WTC11 (cell line): ENCODE data around the gene ACAT2. TPM values are rescaled to one million over a fixed set of nuclear protein-coding genes. Genes with fewer than 3 reads are reported as not detected.

ENCODE experiments used
- ATAC-seq: fragments of 200-7000 bp; cut with Tn5 transposase; 2 replicates; pipeline ENCODE4 v1.10.0; 2021; ENCODE audit warnings: mild to moderate bottlenecking, moderate library complexity
- CTCF ChIA-PET: fragments of 300-600 bp; sonication (Branson Sonifier 250); formaldehyde crosslinking; loops from one replicate; lab custom pipeline; 2021; ENCODE audit warnings: antibody characterized with exemption; lab: Charles Lee
- POLR2A ChIA-PET: fragments of 350-600 bp; sonication (Branson Sonifier 250); formaldehyde crosslinking; loops from one replicate; lab custom pipeline; 2021; ENCODE audit warnings: antibody characterized with exemption; lab: Charles Lee
- DNase-seq: peaks from one replicate; pipeline ENCODE4 v3.0.0; 2021; ENCODE audit warnings: low spot score
- H3K27ac Mint-ChIP-seq: 2 replicates; pipeline ENCODE4 v1.8.0; 2021; ENCODE audit warnings: mixed read lengths
- H3K27me3 Mint-ChIP-seq: 2 replicates; pipeline ENCODE4 v1.8.0; 2021; ENCODE audit warnings: low read depth, mild to moderate bottlenecking, moderate library complexity, mixed read lengths
- H3K36me3 Mint-ChIP-seq: 2 replicates; pipeline ENCODE4 v1.8.0; 2021; ENCODE audit warnings: mixed read lengths
- H3K4me1 Mint-ChIP-seq: 2 replicates; pipeline ENCODE4 v1.8.0; 2022; ENCODE audit warnings: mixed read lengths
- H3K4me3 Mint-ChIP-seq: 2 replicates; pipeline ENCODE4 v1.8.0; 2021; ENCODE audit warnings: mild to moderate bottlenecking, moderate library complexity, mixed read lengths
- H3K9me3 Mint-ChIP-seq: 2 replicates; pipeline ENCODE4 v1.8.0; 2021; ENCODE audit warnings: mixed read lengths
- CREM ChIP-seq: sonication (generic); formaldehyde crosslinking; IDR thresholded peaks from 2 replicates; pipeline ENCODE4 v1.8.1; 2022; ENCODE audit warnings: mild to moderate bottlenecking, missing genetic modification reagents, moderate library complexity
- ESRRA ChIP-seq: sonication (generic); formaldehyde crosslinking; IDR thresholded peaks from 2 replicates; pipeline ENCODE4 v1.8.1; 2022; ENCODE audit warnings: mild to moderate bottlenecking, missing genetic modification reagents, borderline replicate concordance
- FOXJ3 ChIP-seq: sonication (generic); formaldehyde crosslinking; IDR thresholded peaks from 2 replicates; pipeline ENCODE4 v1.9.0; 2021; ENCODE audit warnings: missing genetic modification reagents, mild to moderate bottlenecking, borderline replicate concordance
- FOXK1 ChIP-seq: sonication (generic); formaldehyde crosslinking; IDR thresholded peaks from 2 replicates; pipeline ENCODE4 v1.8.0; 2022; ENCODE audit warnings: mild to moderate bottlenecking, moderate library complexity, missing genetic modification reagents
- GRHL2 ChIP-seq: fragments of 250-450 bp; sonication (Bioruptor Pico); IDR thresholded peaks from 2 replicates; pipeline ENCODE4 v1.8.0; 2022; ENCODE audit warnings: mild to moderate bottlenecking, moderate library complexity; ENCODE audit not compliant: insufficient replicate concordance, severe bottlenecking
- IRF2 ChIP-seq: sonication (generic); formaldehyde crosslinking; IDR thresholded peaks from 2 replicates; pipeline ENCODE4 v1.8.0; 2022; ENCODE audit warnings: low read depth, missing genetic modification reagents, borderline replicate concordance
- MXD4 ChIP-seq: fragments of 250-450 bp; sonication (Bioruptor Pico); IDR thresholded peaks from 2 replicates; pipeline ENCODE4 v1.8.0; 2021; ENCODE audit warnings: mild to moderate bottlenecking, moderate library complexity, borderline replicate concordance
- NR2C2 ChIP-seq: sonication (generic); formaldehyde crosslinking; IDR thresholded peaks from 2 replicates; pipeline ENCODE4 v1.8.0; 2022; ENCODE audit warnings: mild to moderate bottlenecking, missing genetic modification reagents
- RELA ChIP-seq: sonication (generic); formaldehyde crosslinking; IDR thresholded peaks from 2 replicates; pipeline ENCODE4 v1.8.1; 2022; ENCODE audit warnings: missing genetic modification reagents, mild to moderate bottlenecking, borderline replicate concordance
- TEAD1 ChIP-seq: sonication (generic); formaldehyde crosslinking; IDR thresholded peaks from 2 replicates; pipeline ENCODE4 v1.8.0; 2022; ENCODE audit warnings: mild to moderate bottlenecking, missing genetic modification reagents
- USF2 ChIP-seq: sonication (generic); formaldehyde crosslinking; IDR thresholded peaks from 2 replicates; pipeline ENCODE4 v1.8.1; 2023; ENCODE audit warnings: mild to moderate bottlenecking, missing genetic modification reagents, moderate library complexity
- ZNF121 ChIP-seq: sonication (generic); formaldehyde crosslinking; IDR thresholded peaks from 2 replicates; pipeline ENCODE4 v1.8.0; 2023; ENCODE audit warnings: missing genetic modification reagents
- ZNF138 ChIP-seq: sonication (generic); formaldehyde crosslinking; conservative IDR thresholded peaks from 2 replicates; pipeline ENCODE4 v1.8.1; 2022; ENCODE audit warnings: mild to moderate bottlenecking, moderate library complexity, missing genetic modification reagents
- ZNF416 ChIP-seq: fragments of 250-450 bp; sonication (Bioruptor Pico); IDR thresholded peaks from 2 replicates; pipeline ENCODE4 v1.9.0; 2021; ENCODE audit warnings: mild to moderate bottlenecking, inconsistent platforms
- ZNF423 ChIP-seq: fragments of 250-450 bp; sonication (Bioruptor Pico); IDR thresholded peaks from 2 replicates; pipeline ENCODE4 v2.1.2; 2022; ENCODE audit warnings: mild to moderate bottlenecking, moderate library complexity
- ZNF532 ChIP-seq: fragments of 250-450 bp; sonication (Bioruptor Pico); IDR thresholded peaks from 2 replicates; pipeline ENCODE4 v1.9.0; 2021; ENCODE audit warnings: mild to moderate bottlenecking, borderline replicate concordance
- total RNA-seq: library from RNA; stranded (reverse); gene quantifications from 3 replicates; pipeline ENCODE4 v1.2.3, GENCODE V29; 2021
- TF ChIP-seq, protein P1 (sequence below): sonication (generic); formaldehyde crosslinking; IDR thresholded peaks from 2 replicates; pipeline ENCODE4 v1.8.1; 2022; ENCODE audit warnings: low read depth, mild to moderate bottlenecking, moderate library complexity, missing genetic modification reagents, borderline replicate concordance
- TF ChIP-seq, protein P2 (sequence below): sonication (generic); formaldehyde crosslinking; IDR thresholded peaks from 2 replicates; pipeline ENCODE4 v1.8.1; 2022; ENCODE audit warnings: mild to moderate bottlenecking, moderate library complexity, missing genetic modification reagents
- TF ChIP-seq, protein P3 (sequence below): sonication (generic); formaldehyde crosslinking; IDR thresholded peaks from 2 replicates; pipeline ENCODE4 v1.8.0; 2023; ENCODE audit warnings: missing genetic modification reagents
- TF ChIP-seq, protein P4 (sequence below): sonication (generic); formaldehyde crosslinking; conservative IDR thresholded peaks from 2 replicates; pipeline ENCODE4 v1.8.1; 2023; ENCODE audit warnings: mild to moderate bottlenecking, low read depth, missing genetic modification reagents, moderate library complexity

Gene ACAT2
- total RNA-seq, 1 experiment from 2014 or later = 138 TPM

GRCh38 chr6:159769470-159769869, 7.6 kb downstream of the ACAT2 start (continued):
- TF ChIP-seq, protein P1, sequence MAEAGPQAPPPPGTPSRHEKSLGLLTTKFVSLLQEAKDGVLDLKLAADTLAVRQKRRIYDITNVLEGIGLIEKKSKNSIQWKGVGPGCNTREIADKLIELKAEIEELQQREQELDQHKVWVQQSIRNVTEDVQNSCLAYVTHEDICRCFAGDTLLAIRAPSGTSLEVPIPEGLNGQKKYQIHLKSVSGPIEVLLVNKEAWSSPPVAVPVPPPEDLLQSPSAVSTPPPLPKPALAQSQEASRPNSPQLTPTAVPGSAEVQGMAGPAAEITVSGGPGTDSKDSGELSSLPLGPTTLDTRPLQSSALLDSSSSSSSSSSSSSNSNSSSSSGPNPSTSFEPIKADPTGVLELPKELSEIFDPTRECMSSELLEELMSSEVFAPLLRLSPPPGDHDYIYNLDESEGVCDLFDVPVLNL (CRISPR knock-in tag) = no peak

DNA sequence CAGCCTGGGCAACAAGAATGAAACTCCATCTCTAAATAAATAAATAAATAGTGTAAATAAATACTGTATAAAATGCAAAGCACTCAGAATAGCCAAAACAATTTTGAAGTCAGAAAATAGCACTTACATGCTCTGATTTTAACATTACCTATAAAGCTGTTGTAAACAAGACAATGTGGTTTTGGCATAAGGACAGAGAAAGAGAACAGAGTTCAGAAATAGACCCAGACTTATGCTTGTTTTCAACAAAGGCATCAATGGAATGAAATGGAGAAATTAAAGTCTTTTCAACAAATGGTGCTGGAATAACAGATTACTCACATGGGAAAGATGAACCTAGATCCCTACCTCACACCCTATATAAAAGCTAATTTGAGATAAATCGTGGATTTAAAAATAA, 10.4 kb downstream of the ACAT2 start:
- POLR2A ChIA-PET = no interaction called here
- Mint-ChIP-seq H3K27me3 (no peaks in the 10 kb centered on the region), H3K4me3 (no peak overlapping the region), H3K4me1 (no peaks in the 10 kb centered on the region), H3K36me3 (peaks cover 86% of the 10 kb centered on the region), H3K27ac (no peak overlapping the region), H3K9me3 (peaks cover 6% of the 10 kb centered on the region)
- TF ChIP-seq, protein P2, sequence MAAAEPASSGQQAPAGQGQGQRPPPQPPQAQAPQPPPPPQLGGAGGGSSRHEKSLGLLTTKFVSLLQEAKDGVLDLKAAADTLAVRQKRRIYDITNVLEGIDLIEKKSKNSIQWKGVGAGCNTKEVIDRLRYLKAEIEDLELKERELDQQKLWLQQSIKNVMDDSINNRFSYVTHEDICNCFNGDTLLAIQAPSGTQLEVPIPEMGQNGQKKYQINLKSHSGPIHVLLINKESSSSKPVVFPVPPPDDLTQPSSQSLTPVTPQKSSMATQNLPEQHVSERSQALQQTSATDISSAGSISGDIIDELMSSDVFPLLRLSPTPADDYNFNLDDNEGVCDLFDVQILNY = no peak
- TF ChIP-seq FOXJ3 (CRISPR knock-in tag) (no peak), ZNF423 (CRISPR knock-in tag) (no peak), ESRRA (CRISPR knock-in tag) (no peak), CREM (CRISPR knock-in tag) (no peak), NR2C2 (CRISPR knock-in tag) (no peak), RELA (CRISPR knock-in tag) (no peak), ZNF416 (CRISPR knock-in tag) (no peak), TEAD1 (CRISPR knock-in tag) (no peak), USF2 (CRISPR knock-in tag) (no peak), FOXK1 (CRISPR knock-in tag) (no peak), MXD4 (CRISPR knock-in tag) (no peak), ZNF138 (CRISPR knock-in tag) (no peak), GRHL2 (CRISPR knock-in tag) (no peak), IRF2 (CRISPR knock-in tag) (no peak), ZNF121 (CRISPR knock-in tag) (no peak), ZNF532 (CRISPR knock-in tag) (no peak)
- TF ChIP-seq, protein P3, sequence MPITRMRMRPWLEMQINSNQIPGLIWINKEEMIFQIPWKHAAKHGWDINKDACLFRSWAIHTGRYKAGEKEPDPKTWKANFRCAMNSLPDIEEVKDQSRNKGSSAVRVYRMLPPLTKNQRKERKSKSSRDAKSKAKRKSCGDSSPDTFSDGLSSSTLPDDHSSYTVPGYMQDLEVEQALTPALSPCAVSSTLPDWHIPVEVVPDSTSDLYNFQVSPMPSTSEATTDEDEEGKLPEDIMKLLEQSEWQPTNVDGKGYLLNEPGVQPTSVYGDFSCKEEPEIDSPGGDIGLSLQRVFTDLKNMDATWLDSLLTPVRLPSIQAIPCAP = no peak
- TF ChIP-seq, protein P4, sequence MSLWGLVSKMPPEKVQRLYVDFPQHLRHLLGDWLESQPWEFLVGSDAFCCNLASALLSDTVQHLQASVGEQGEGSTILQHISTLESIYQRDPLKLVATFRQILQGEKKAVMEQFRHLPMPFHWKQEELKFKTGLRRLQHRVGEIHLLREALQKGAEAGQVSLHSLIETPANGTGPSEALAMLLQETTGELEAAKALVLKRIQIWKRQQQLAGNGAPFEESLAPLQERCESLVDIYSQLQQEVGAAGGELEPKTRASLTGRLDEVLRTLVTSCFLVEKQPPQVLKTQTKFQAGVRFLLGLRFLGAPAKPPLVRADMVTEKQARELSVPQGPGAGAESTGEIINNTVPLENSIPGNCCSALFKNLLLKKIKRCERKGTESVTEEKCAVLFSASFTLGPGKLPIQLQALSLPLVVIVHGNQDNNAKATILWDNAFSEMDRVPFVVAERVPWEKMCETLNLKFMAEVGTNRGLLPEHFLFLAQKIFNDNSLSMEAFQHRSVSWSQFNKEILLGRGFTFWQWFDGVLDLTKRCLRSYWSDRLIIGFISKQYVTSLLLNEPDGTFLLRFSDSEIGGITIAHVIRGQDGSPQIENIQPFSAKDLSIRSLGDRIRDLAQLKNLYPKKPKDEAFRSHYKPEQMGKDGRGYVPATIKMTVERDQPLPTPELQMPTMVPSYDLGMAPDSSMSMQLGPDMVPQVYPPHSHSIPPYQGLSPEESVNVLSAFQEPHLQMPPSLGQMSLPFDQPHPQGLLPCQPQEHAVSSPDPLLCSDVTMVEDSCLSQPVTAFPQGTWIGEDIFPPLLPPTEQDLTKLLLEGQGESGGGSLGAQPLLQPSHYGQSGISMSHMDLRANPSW (CRISPR knock-in tag) = no peak
- no peak for ATAC-seq
- DNase-seq = no peak
- CTCF ChIA-PET = no interaction called here
